ENCODE data around the gene LYZL2. TPM values are rescaled to one million over a fixed set of nuclear protein-coding genes. Genes with fewer than 3 reads are reported as not detected.

LYZL2 gene
- total and polyA plus RNA-seq, 2 of the 8 experiments (the other 6 are each of a cell fraction or from before 2014, with no cell fraction given) = not detected

DNA sequence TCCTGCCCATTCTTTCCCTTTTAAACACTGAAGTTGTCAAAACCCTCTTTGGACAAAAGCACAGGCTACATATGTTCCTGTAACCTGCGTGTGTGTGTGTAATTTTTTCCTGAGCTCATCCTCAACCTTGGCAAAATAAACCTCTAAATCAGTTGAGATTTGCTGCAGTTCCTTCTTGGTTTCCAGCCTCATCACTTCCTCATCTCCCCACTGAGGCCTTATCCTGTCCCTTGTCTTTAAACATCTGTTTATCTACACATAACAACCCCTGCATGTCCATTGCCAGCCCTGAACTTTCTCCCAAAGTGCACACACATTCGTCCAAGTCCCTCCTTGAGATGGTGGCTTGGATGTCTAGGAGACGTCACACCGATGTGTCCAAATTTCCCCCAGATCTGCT, 35.5 kb downstream of the LYZL2 start:
- Histone ChIP-seq H2AFZ (ENCODE audit: low read length) (no peak overlapping the region), H3K27ac (ENCODE audit: low read depth, low read length) (no peak overlapping the region), H2BK20ac (ENCODE audit: low read length) (no peak overlapping the region), H3K9me3 (ENCODE audit: insufficient read depth in 2 of 2, low read depth in 1 of 2, low read length in 1 of 2) (no peaks in the 10 kb centered on the region), H2BK120ac (replicated peaks; ENCODE audit: low read depth, low read length) (no peak overlapping the region), H3K79me1 (ENCODE audit: low read depth, low read length) (no peaks in the 10 kb centered on the region), H3K4ac (replicated peaks; ENCODE audit: insufficient read length, low read depth, low read length) (no peak overlapping the region), H3K14ac (ENCODE audit: insufficient read length) (no peak overlapping the region), H2BK12ac (ENCODE audit: low read depth, low read length) (no peak overlapping the region), H3K4me1 (replicated peaks in 1 of 4; ENCODE audit: control insufficient read depth in 3 of 4, insufficient read depth in 4 of 4, low read length in 3 of 4) (peaks cover 3 to 11% (median 6%) of the 10 kb centered on the region in 4 experiments; a peak in 4 of 7 replicates), H3K4me2 (ENCODE audit: insufficient read depth in 1 of 2, low read depth in 2 of 2, low read length in 2 of 2) (no peak overlapping the region), H4K20me1 (replicated peaks in 1 of 2; ENCODE audit: control insufficient read depth in 1 of 2, insufficient read depth in 2 of 2, low read length in 2 of 2) (no peaks in the 10 kb centered on the region), H3K23ac (ENCODE audit: insufficient read length) (no peak overlapping the region), H3K27me3 (replicated peaks in 1 of 4; ENCODE audit: control insufficient read depth in 3 of 4, extremely low read depth in 1 of 4, insufficient read depth in 3 of 4, low read length in 3 of 4) (peaks cover 8 to 48% (median 22%) of the 10 kb centered on the region in 4 experiments), H3K18ac (ENCODE audit: extremely low read depth, low read length) (no peak overlapping the region), H2BK5ac (ENCODE audit: low read depth, low read length) (no peak overlapping the region), H2BK15ac (ENCODE audit: low read length) (no peak overlapping the region), H3K79me2 (ENCODE audit: control insufficient read depth in 1 of 2, insufficient read depth in 2 of 2, low read length in 2 of 2) (no peaks in the 10 kb centered on the region), H3K4me3 (ENCODE audit: extremely low read depth in 1 of 4, insufficient read depth in 2 of 4, low read depth in 3 of 4, low read length in 4 of 4) (no peak overlapping the region), H3K56ac (replicated peaks; ENCODE audit: insufficient read length, low read depth, low read length) (no peak overlapping the region), H2AK5ac (ENCODE audit: low read depth, low read length) (no peak overlapping the region), H3K36me3 (ENCODE audit: control insufficient read depth in 2 of 4, insufficient read depth in 4 of 4, low read length in 3 of 4) (no peaks in the 10 kb centered on the region), H4K91ac (replicated peaks; ENCODE audit: insufficient read length, low read length) (no peak overlapping the region), H3K9ac (replicated peaks in 1 of 4; ENCODE audit: extremely low read depth in 1 of 4, low read depth in 3 of 4, low read length in 3 of 4) (no peak overlapping the region), H4K8ac (ENCODE audit: extremely low read depth, insufficient read depth, low read length) (no peak overlapping the region), H3K23me2 (ENCODE audit: low read depth, low read length) (no peaks in the 10 kb centered on the region), H4K5ac (ENCODE audit: insufficient read length, low read depth, low read length) (no peak overlapping the region)
- 86% methylated on average over 3 of the region's 4 CpGs; no CpG with 5 or more reads in 1 of the 2 experiments for WGBS, 2 experiments (ENCODE audit: extremely low coverage in 1 of 2, insufficient coverage in 1 of 2, insufficient read length in 1 of 2, insufficient replicate concordance in 2 of 2, low coverage in 1 of 2, low lambda C conversion rate in 2 of 2, missing lambda C conversion rate in 1 of 2)
- DNase-seq (ENCODE audit: low read depth in 1 of 2, low spot score in 2 of 2) (no peak), FAIRE-seq (no peak)
- ChIA-PET POLR2A (ENCODE audit: partially characterized antibody) (no interaction called here), CTCF (ENCODE audit: partially characterized antibody) (interaction anchor here (0.7 to 8.7 kb wide), 9 partner anchors 10 to 648 kb away, joined by 3 to 129 read pairs (median 4); no protein-coding TSS in a partner anchor)
- no peak for TF ChIP-seq BACH1 (IDR thresholded peaks at IDR 0.05; ENCODE audit: low read length)
- no peak for TF ChIP-seq GTF2F1 (IDR thresholded peaks at IDR 0.05; ENCODE audit: borderline replicate concordance, low read depth, low read length)
- no peak for TF ChIP-seq CTBP2 (IDR thresholded peaks at IDR 0.05; ENCODE audit: borderline replicate concordance, insufficient read depth, insufficient read length, low read length)
- no peak for TF ChIP-seq EP300 (IDR thresholded peaks at IDR 0.05; ENCODE audit: borderline replicate concordance in 1 of 2, low read depth in 2 of 2, low read length in 2 of 2)
- TF ChIP-seq NRF1 (IDR thresholded peaks at IDR 0.05; ENCODE audit: low read depth, low read length) = no peak
- TF ChIP-seq EZH2 (IDR thresholded peaks at IDR 0.05; ENCODE audit: low read depth, low read length, severe bottlenecking) = no peak
- no peak for TF ChIP-seq SRF (IDR thresholded peaks at IDR 0.05; ENCODE audit: low read depth, low read length)
- TF ChIP-seq TCF12 (IDR thresholded peaks at IDR 0.05; ENCODE audit: low read depth, low read length) = no peak
- no peak for TF ChIP-seq PHF8 (conservative IDR thresholded peaks at IDR 0.05; ENCODE audit: low read depth, low read length)
- TF ChIP-seq, protein P1, sequence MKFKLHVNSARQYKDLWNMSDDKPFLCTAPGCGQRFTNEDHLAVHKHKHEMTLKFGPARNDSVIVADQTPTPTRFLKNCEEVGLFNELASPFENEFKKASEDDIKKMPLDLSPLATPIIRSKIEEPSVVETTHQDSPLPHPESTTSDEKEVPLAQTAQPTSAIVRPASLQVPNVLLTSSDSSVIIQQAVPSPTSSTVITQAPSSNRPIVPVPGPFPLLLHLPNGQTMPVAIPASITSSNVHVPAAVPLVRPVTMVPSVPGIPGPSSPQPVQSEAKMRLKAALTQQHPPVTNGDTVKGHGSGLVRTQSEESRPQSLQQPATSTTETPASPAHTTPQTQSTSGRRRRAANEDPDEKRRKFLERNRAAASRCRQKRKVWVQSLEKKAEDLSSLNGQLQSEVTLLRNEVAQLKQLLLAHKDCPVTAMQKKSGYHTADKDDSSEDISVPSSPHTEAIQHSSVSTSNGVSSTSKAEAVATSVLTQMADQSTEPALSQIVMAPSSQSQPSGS (IDR thresholded peaks at IDR 0.05; ENCODE audit: low read length) = no peak
- TF ChIP-seq RNF2 (IDR thresholded peaks at IDR 0.05; ENCODE audit: borderline replicate concordance, low read depth, low read length, missing control alignments, poor library complexity, severe bottlenecking) = no peak
- TF ChIP-seq EGR1 (IDR thresholded peaks at IDR 0.05; ENCODE audit: borderline replicate concordance, low read depth, low read length) = no peak
